Gastroesophageal sphincter (tissue), 4 donors: ENCODE results near the gene SLC25A52. TPM values are rescaled to one million over a fixed set of nuclear protein-coding genes. Genes with fewer than 3 reads are reported as not detected.

Experiments
- ATAC-seq: fragments of 150-250 bp; one replicate; pipeline ENCODE4 v1.9.1; 2016; ENCODE audit warnings: mild to moderate bottlenecking, moderate library complexity
- H3K27ac ChIP-seq, 4 donors: fragments of 200-600 bp; sonication (generic) in 3 of 4; 1 replicate in 3 of 4; 2 replicates in 1 of 4; pipeline ENCODE4 v1.5.1; 2016 to 2019
- H3K27me3 ChIP-seq: fragments of 200-600 bp; sonication (generic); one replicate; pipeline ENCODE4 v1.5.1; 2019
- H3K36me3 ChIP-seq, 2 donors: fragments of 200-600 bp; sonication (generic); one replicate each; pipeline ENCODE4 v1.5.1; 2019; ENCODE audit warnings: control low read depth in 1 of 2
- H3K4me1 ChIP-seq, 3 donors: fragments of 200-600 bp; sonication (generic); 1 replicate in 2 of 3; 2 replicates in 1 of 3; pipeline ENCODE4 v1.5.1; 2016 to 2019; ENCODE audit warnings: control low read depth in 2 of 3
- H3K4me3 ChIP-seq, 2 donors: fragments of 200-600 bp; sonication (generic); one replicate each; pipeline ENCODE4 v1.5.1; 2019; ENCODE audit warnings: mild to moderate bottlenecking in 1 of 2, moderate library complexity in 1 of 2
- H3K9me3 ChIP-seq, 3 donors: fragments of 200-600 bp; sonication (generic); one replicate each; pipeline ENCODE4 v1.5.1; 2017 to 2019; ENCODE audit warnings: control low read depth in 2 of 3
- EP300 ChIP-seq: sonication (generic); formaldehyde crosslinking; IDR thresholded peaks from one replicate; pipeline ENCODE4 v1.6.1; 2017; ENCODE audit warnings: antibody characterized with exemption, mild to moderate bottlenecking
- POLR2A ChIP-seq, 2 donors: fragments of 450-650 bp; IDR thresholded peaks; one replicate each; pipeline ENCODE4 v1.6.1; 2017; ENCODE audit warnings: antibody characterized with exemption in 2 of 2, mild to moderate bottlenecking in 2 of 2, moderate library complexity in 1 of 2
- POLR2AphosphoS5 ChIP-seq: sonication (generic); formaldehyde crosslinking; IDR thresholded peaks from one replicate; pipeline ENCODE4 v1.6.1; 2017; ENCODE audit warnings: antibody characterized with exemption
- WGBS, 2 donors: methylation state at CpG; one replicate each; pipeline ENCODE4 v1.1.5; 2018; ENCODE audit warnings: low coverage in 1 of 2; 5-methylcytosine and 5-hydroxymethylcytosine counted together
- total RNA-seq, 4 donors: library from RNA; depleted of rRNA; stranded (reverse); fragments of >200 nt; gene quantifications; one replicate each; pipeline ENCODE4 v1.1.0, GENCODE V29; 2016
- TF ChIP-seq, protein P1 (sequence below), 4 experiments: fragments of 200-600 bp in 2 of 4; fragments of 450-650 bp in 2 of 4; sonication (generic) in 1 of 4; IDR thresholded peaks; one replicate each; pipeline ENCODE4 v1.5.1; 2017 to 2019; ENCODE audit warnings: antibody characterized with exemption in 4 of 4, mild to moderate bottlenecking in 2 of 4, moderate library complexity in 2 of 4

SLC25A52 gene
- total RNA-seq, 4 donors from 2014 or later = 0.23 TPM; not detected in 3

DNA sequence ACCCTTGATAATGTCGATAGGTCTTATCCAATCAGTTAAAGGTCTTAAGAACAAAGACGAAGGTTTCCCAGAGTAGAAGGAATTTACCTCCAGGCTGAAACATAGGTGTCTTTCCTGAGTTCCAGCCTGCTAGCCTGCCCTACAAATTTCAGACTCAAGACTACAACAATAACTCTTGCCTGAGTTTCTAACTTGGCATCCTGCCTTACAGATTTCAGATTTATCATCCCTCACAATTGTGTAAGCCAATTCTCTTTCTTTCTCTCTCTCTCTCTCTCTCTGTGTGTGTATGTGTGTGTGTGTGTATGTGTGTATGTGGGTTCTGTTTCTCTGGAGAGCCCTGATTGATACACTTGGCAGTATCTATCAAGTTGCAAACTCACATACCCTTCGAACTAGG lies 39.1 kb downstream of the SLC25A52 start:
- Histone ChIP-seq H3K9me3 (peaks cover 0 to 9% (median 0%) of the 10 kb centered on the region in 3 donors), H3K27ac (no peak overlapping the region), H3K36me3 (no peaks in the 10 kb centered on the region), H3K4me1 (peaks cover 0 to 11% (median 0%) of the 10 kb centered on the region in 3 donors), H3K4me3 (no peak overlapping the region), H3K27me3 (no peaks in the 10 kb centered on the region)
- TF ChIP-seq POLR2AphosphoS5 = no peak
- TF ChIP-seq, protein P1, sequence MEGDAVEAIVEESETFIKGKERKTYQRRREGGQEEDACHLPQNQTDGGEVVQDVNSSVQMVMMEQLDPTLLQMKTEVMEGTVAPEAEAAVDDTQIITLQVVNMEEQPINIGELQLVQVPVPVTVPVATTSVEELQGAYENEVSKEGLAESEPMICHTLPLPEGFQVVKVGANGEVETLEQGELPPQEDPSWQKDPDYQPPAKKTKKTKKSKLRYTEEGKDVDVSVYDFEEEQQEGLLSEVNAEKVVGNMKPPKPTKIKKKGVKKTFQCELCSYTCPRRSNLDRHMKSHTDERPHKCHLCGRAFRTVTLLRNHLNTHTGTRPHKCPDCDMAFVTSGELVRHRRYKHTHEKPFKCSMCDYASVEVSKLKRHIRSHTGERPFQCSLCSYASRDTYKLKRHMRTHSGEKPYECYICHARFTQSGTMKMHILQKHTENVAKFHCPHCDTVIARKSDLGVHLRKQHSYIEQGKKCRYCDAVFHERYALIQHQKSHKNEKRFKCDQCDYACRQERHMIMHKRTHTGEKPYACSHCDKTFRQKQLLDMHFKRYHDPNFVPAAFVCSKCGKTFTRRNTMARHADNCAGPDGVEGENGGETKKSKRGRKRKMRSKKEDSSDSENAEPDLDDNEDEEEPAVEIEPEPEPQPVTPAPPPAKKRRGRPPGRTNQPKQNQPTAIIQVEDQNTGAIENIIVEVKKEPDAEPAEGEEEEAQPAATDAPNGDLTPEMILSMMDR (IDR thresholded peaks at IDR 0.05) = no peak
- TF ChIP-seq EP300 = no peak
- no peak for TF ChIP-seq POLR2A (IDR thresholded peaks at IDR 0.05)
- WGBS, 2 donors = 47 to 73% methylated on average over 3 of the region's 3 CpGs
- no peak for ATAC-seq

GRCh38 chr18:31720867-31721266 lies 39.8 kb downstream of the SLC25A52 start:
- ATAC-seq = no peak
- peaks cover 0 to 11% (median 0%) of the 10 kb centered on the region in 3 donors for H3K4me1 ChIP-seq
- H3K9me3 ChIP-seq = peaks cover 0 to 9% (median 0%) of the 10 kb centered on the region in 3 donors
- no peaks in the 10 kb centered on the region for H3K36me3 ChIP-seq
- TF ChIP-seq, protein P1 (IDR thresholded peaks at IDR 0.05) = no peak
- no peak for TF ChIP-seq EP300
- no peak for TF ChIP-seq POLR2AphosphoS5
- no peak for TF ChIP-seq POLR2A (IDR thresholded peaks at IDR 0.05)
- H3K27ac ChIP-seq = no peak overlapping the region
- 40 to 83% methylated on average over 7 of the region's 7 CpGs for WGBS, 2 donors
- H3K4me3 ChIP-seq = no peak overlapping the region
- no peaks in the 10 kb centered on the region for H3K27me3 ChIP-seq

- peaks cover 0 to 5% (median 0%) of the 10 kb centered on the region in 3 donors for H3K4me1 ChIP-seq
- H3K36me3 ChIP-seq = no peaks in the 10 kb centered on the region
- H3K27ac ChIP-seq = no peak overlapping the region
- TF ChIP-seq, protein P1 (IDR thresholded peaks at IDR 0.05) = no peak
- TF ChIP-seq EP300 = no peak
- no peak for TF ChIP-seq POLR2AphosphoS5
- TF ChIP-seq POLR2A (IDR thresholded peaks at IDR 0.05) = no peak
- peaks cover 0 to 9% (median 0%) of the 10 kb centered on the region in 3 donors for H3K9me3 ChIP-seq
- 88 to 91% methylated on average over 6 to 7 of the region's 7 CpGs for WGBS, 2 donors
- H3K4me3 ChIP-seq = no peak overlapping the region
- H3K27me3 ChIP-seq = no peaks in the 10 kb centered on the region
- ATAC-seq = no peak
Measured at GRCh38 chr18:31719363-31720006, 41.2 kb downstream of the SLC25A52 start.

DNA sequence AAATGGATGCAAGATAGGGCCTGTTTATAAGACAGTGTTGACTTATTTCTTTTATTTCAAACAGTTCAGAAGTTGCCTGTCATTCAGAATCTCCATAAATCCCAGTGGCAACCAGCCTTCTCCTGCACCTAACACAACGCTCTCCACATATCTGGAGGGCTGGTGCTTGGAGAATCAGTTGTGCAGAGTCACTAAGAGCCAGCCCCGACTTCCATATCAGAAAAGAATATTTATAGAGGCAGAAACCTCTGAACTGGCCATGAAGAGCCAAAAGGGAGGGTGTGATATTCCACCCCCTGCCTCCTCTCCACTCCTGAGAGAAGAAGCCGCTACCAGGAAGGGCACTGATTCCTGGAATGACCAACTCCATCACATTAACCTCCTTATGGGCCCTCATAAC lies 42.3 kb downstream of the SLC25A52 start:
- TF ChIP-seq EP300 (no peak), POLR2A (IDR thresholded peaks at IDR 0.05) (no peak), POLR2AphosphoS5 (no peak)
- TF ChIP-seq, protein P1 (IDR thresholded peaks at IDR 0.05) = no peak
- Histone ChIP-seq H3K4me3 (no peak overlapping the region), H3K36me3 (no peaks in the 10 kb centered on the region), H3K9me3 (peaks cover 0 to 9% (median 0%) of the 10 kb centered on the region in 3 donors), H3K4me1 (no peaks in the 10 kb centered on the region), H3K27me3 (no peaks in the 10 kb centered on the region), H3K27ac (no peak overlapping the region)
- WGBS, 2 donors = 67 to 90% methylated on average over 2 to 3 of the region's 3 CpGs
- ATAC-seq = no peak

DNA sequence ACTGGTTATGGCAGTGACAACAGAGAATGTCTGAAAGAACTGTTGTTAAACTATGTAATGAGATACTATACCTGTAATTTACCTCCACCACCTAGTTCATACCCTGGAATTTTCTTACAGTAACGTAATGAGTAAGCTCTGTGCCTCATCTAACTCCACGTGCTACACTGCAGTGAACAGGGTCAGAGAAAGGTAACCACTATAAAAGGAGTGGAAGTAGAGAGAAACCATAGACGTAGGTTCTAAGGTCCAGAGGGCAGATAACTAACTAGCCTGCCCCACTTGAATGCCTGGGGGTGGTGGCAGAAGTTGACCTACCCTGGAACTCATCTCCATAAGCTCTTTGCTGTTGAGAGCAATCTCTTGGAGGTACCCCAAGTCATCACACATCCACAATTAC lies 44.3 kb downstream of the SLC25A52 start:
- 80 to 86% methylated on average over 2 to 3 of the region's 3 CpGs for WGBS, 2 donors
- Histone ChIP-seq H3K9me3 (peaks cover 0 to 9% (median 0%) of the 10 kb centered on the region in 3 donors), H3K27ac (no peak overlapping the region), H3K36me3 (no peaks in the 10 kb centered on the region), H3K4me1 (no peaks in the 10 kb centered on the region), H3K27me3 (no peaks in the 10 kb centered on the region), H3K4me3 (no peak overlapping the region)
- no peak for ATAC-seq
- TF ChIP-seq POLR2A (IDR thresholded peaks at IDR 0.05) (no peak), POLR2AphosphoS5 (no peak), EP300 (no peak)
- TF ChIP-seq, protein P1 (IDR thresholded peaks at IDR 0.05) = no peak
